Ramos (cell line): Measurements from ENCODE around the gene ZNF253.
"Not testable (repeated sequence)": the region's sequence is repeated elsewhere in the genome, so short reads cannot be mapped to it uniquely, and the experiment has no call there.

Experiments used
- in situ Hi-C: fragments of 300-500 bp; cut with MboI; formaldehyde crosslinking; loops from one replicate; pipeline ENCODE4 v1.14.3; 2022; ENCODE audit warnings: low sequenced_read_pairs; ENCODE audit not compliant: unreplicated experiment

The ZNF253 gene

DNA sequence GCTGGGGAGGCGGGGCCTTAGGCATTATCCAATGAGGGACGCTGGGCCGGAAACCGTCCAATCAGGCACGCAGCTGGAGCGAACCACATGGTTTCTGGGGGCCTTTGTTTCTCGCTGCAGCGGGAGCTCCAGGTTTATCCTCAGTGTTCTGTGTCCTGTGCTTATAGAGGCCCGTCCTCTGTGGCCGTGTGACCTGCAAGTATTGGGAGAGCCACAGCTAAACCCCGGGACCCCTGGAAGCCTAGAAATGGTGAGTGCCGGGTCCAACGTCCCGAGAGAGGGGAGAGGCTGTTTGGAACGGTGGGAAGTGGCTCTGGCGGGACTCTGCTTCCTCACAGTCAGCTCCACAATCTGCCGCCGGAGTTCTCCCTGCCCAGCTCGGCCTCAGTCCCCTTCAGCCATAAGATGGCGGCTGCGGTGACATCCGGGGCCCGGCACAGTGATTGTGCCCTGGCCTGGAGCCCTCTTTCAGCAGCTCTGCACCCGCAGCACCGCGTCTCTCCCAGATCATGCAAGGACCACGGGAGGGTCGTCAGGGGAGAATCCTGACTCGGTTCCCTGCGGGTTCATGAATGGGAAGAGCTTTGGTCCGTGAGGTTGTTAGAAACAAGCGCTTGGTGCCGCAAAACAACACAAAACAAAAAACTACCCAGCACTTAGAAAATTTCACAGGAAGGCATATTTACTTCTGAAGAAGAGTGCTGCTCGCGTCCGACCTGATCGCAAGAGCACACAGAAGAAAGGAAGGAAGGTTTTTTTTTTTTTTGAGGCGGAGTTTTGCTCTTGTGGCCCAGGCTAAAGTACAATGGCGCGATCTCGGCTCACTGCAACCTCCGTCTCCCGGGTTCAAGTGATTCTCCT lies at the start of gene ZNF253:
ZNF253 (plus strand) TSS at position 133 of the 861 bp plus-strand sequence; CDS start at position 248, 115 bp downstream.
- in situ Hi-C loops = no loop called here

DNA sequence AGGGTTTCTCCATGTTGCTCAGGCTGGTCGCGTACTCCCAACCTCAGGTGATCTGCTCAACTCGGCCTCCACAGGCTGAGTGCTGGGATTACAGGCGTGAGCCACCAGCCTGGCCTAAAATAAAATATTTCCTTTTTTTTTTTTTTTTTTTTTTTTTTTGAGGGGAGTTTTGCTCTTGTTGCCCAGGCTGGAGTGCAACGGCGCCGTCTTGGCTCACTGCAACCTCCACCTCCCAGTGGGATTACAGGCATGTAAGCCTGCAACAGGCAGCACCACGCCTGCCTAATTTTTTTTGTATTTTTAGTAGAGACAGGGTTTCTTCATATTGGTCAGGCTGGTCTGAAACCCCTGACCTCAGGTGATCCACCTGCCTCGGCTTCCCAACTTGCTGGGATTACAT lies 49.0 kb upstream of the ZNF253 start:
- in situ Hi-C loops = no loop called here

DNA sequence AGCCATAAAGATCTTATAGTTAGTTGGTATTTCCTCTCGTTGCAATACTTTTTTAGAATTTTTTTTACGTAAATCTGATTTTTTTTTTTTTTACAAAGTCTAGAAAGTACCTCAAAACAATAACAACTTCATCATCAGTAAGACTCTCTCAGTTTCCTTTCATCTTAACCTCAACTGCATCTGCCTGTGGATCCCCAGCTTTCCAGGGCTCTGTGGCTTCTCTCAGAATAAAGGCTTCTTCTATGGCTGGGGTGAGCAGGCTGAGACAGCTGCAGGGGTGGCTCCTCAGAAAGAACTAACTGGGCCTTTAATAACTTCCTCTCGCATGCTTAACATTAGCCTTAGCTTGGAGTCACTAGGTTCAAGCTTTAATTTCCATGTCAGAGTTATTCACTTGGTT lies 48.3 kb upstream of the ZNF253 start:
- in situ Hi-C loops = no loop called here

DNA sequence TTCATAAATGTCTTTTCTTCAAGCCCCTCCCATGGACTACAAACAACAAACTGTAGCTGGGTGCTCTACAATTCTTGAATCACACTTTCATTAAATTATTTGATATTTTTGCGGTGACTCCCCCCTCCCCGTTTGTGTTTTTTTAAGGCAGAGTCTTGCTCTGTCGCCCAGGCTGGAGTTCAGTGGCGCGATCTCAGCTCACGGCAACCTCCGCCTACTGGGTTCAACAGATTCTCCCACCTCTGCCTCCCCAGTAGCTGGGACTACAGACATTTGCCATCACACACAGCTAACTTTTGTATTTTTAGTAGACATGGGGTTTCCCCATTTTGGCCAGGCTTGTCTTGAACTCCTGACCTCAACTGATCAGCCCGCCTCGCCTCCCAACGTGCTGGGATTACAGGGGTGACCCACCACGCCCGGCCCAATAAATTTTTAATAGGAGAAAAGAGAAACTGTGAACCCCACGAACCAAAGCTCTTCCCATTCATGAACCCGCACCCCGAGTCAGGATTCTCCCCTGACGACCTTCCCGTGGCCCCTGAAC lies 44.8 kb upstream of the ZNF253 start:
- in situ Hi-C loops = no loop called here

DNA sequence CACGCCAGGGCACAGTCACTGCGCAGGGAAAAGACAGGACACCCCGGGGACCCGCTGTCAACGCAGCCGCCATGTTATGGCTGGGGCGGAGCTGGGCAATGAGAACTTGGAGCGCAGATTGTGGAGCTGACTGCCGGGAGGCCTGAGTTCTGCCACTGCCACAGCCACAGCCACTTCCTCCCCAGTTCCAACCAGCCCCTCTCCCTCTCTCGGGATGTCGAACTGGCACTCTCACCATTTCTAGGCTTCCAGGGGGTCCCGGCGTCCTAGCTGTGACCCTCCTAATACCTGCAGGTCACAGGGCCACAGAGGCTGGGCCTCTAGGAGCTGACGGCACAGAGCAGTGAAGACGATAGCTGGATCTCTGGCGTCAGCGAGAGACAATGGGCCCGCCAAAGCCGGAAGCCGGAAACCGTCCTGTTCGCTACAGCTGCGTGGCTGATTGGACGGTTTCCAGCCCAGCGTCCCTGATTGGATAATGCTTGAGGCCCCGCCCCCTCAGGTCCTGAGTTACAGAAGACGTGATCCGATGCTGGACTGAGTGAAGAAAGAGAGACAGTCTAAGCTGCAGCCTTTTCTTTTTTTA lies 44.2 kb upstream of the ZNF253 start, which contains the start of gene ZNF506:
ZNF506 (minus strand) TSS at position 385 of the 586 bp plus-strand sequence; CDS start at position 238, 147 bp downstream.
- in situ Hi-C loops = no loop called here

DNA sequence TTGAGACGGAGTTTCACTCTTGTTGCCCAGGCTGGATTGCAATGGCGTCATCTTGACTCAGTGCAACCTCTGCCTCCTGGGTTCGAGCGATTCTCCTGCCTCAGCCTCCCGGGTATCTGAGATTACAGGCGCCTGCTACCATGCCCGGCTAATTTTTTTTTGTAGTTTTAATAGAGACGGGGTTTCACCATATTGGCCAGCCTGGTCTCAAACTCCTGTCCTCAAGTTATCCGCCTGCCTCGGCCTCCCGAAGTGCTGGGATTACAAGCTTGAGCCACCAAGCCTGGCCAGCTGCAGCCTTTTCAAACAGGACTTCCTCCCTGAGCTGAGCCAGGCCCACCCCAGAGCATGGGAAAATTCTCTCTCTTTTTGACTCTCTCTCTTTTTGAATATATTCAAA lies 43.7 kb upstream of the ZNF253 start:
- in situ Hi-C loops = not testable (repeated sequence)

DNA sequence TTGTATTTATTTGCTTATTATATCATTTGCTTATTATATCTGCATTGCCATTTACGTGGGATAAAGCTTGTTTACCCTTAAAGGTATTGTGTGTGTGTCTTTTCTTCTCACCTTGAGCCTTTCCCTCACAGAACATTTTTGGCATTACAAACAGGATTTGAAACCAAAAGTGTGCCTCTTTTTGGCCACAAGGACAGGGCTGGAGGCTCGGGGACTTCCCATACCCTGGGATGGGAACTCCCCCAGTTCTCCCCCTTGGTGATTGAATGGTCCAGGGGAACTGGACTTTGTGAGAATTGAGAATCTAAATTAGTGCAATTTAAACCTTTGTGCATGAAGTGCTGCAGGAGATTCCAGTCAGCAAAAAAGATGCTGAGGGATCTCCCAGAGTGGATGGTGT lies 41.8 kb upstream of the ZNF253 start:
- in situ Hi-C loops = no loop called here

DNA sequence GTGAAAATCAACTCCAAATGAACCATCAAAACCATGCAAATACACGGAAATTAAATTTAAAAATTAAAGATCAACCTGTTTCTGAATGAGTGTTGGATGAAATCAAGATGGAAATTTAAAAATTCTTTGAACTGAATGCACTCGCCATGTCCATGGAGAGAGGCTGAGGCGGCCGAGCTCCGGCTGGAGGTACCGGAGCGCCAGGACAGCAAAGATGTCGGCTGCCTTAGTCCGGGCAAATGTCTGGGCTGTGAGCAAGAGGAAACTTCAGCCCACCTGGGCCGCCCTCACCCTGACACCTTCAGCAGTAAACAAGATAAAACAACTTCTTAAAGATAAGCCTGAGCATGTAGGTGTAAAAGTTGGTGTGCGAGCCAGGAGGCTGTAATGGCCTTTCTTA lies 38.8 kb upstream of the ZNF253 start:
- in situ Hi-C loops = no loop called here

DNA sequence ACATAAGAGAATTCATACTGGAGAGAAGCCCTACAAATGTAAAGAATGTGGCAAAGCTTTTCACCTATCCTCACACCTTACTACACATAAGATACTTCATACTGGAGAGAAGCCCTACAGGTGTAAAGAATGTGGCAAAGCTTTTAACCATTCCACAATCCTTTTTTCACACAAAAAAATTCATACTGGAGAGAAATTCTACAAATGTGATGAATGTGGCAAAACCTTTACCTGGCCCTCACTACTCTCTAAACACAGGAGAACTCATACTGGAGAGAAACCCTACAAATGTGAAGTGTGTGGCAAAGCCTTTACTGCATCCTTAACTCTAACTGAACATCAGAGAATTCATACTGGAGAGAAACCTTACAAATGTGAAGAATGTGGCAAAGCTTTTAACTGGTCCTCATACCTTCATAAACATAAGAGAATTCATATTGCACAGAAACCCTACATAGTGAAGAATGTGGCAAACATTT lies 30.1 kb upstream of the ZNF253 start:
- in situ Hi-C loops = no loop called here

DNA sequence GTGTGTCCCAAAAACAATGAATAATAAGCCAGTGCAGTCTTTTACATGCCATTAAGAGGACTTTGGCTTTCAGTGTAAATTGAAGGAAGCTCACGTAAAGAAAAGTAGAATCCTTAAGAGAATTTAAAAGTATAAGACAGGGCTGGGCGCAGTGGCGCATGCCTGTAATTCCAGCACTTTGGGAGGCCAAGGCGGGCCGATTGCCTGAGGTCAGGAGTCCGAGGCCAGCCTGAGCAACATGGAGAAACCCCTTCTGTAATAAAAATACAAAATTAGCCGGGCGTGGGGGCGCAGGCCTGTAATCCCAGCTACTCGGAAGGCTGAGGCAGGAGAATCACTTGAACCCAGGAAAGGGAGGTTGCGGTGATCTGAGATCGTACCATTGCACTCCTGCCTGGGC lies 17.9 kb upstream of the ZNF253 start:
- in situ Hi-C loops = no loop called here

DNA sequence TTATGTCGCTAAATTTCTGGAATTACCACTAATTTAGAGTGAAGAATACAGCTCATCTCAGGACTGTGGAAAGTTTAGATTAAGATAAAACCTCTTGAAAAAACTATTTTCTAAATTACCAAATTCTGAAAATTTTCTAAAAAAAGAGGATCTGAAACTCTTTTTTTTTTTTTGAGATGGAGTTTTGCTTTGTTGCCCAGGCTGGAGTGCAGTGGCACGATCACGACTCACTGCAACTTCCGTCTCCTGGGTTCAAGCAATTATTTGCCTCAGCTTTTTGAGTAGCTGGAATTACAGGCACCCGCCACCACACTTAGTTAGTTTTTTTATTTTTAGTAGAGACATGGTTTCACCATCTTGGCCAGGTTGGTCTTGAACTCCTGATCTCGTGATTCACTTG lies 16.6 kb upstream of the ZNF253 start:
- in situ Hi-C loops = no loop called here

DNA sequence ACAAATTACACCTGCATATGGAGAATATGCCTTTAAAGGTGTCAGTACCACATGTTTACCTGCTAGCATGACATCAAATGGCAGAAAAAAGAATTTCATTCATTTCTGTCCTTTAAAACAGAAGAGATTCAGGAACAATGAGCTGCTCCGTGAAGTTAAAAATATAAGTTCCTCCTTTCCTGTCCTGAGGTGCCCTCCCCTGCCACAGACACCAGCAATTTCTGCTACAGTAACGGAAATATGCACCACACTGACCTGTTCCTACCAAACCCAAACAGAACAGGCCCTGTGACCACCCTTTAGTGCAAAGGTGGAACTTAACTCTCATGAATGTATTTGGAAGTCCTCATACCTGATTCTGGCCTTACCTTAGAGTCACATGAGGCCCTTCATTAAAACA lies 13.9 kb upstream of the ZNF253 start:
- in situ Hi-C loops = not testable (repeated sequence)

DNA sequence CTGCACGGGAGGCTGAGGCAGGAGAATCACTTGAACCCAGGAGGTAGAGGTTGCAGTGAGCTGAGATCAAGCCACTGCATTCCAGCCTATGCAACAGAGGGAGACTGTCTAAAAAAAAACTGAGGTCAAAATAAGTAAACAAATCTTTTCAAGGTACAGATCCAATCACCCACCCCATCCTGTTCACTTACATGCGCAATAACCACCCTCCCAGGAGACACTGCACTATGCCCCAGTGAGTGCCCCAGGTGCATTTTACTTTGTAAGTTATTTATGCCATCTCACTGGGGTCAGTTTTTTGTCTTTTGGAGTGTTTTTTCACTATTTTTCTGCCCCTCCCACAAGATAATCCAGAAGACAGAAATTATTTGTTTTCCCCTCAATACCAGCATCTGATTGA lies 6.9 kb upstream of the ZNF253 start:
- in situ Hi-C loops = no loop called here

DNA sequence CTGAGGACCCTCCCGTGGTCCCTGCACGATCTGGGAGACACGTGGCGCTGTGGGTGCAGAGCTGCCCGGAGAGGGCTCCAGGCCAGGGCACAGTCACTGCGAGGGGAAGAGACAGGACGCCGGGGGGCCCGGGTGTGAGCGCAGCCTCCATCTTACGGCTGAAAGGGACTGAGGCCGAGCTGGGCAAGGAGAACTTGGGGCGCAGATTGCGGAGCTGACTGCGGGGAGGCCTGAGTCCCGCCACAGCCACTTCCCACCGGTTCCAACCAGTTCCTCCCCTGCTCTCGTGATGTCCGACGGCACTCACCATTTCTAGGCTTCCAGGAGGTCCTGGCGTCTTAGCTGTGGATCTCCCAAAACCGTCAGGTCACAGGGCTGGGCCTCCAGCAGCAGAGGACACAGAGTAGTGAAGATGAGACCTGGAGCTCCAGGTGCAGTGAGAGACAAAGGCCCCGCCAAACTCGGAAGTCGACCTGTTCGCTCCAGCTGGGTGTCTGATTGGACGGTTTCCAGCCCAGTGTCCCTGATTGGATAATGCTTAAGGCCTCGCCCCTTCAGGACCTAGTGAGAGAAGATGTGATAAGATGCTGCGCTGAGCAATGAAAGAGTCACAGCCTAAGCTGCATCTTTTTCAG lies 4.8 kb upstream of the ZNF253 start:
- in situ Hi-C loops = no loop called here

DNA sequence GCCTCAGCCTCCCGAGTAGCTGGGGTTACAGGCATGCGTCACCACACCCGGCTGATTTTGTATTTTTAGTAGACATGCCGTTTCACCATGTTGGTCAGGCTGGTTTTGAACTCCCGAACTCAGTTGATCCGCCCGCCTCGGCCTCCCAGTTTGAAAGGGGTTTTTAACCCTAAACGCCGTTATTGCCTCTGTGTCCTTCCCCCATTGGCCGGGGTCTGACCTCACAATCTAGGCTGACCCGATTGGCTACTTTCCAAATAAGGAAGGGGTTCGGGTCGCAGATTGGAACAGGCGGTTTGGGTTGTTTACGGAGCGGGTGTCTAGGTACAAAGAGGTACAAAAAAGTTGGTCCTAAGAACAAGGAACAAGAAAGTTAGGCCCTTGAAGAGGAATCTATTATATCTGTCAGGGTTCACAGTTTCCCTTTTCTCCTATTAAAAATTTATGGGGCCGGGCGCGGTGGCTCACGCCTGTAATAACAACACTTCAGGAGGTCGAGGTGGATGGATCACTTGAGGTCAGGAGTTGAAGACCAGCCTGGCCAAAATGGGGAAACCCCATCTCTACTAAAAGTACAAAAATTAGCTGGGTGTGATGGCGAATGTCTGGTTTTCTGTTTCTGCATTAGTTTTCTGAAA lies 1.0 kb downstream of the ZNF253 start:
- in situ Hi-C loops = no loop called here

DNA sequence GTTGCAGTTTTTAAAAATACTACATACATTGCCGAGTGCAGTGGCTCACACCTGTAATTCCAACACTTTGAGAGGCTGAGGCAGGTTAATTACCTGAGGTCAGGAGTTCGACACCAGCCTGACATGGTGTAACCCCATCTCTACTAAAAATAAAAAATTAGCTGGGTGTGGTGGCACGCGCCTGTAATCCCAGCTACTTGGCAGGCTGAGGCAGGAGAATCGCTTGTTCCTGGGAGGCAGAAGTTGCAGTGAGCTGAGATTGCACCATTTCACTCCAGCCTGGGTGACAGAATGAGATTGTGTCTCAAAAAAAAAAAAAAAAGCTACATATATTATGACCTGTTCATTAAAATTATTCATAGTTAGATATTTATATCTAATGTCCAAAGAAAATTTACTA lies 4.4 kb downstream of the ZNF253 start:
- in situ Hi-C loops = not testable (repeated sequence)

DNA sequence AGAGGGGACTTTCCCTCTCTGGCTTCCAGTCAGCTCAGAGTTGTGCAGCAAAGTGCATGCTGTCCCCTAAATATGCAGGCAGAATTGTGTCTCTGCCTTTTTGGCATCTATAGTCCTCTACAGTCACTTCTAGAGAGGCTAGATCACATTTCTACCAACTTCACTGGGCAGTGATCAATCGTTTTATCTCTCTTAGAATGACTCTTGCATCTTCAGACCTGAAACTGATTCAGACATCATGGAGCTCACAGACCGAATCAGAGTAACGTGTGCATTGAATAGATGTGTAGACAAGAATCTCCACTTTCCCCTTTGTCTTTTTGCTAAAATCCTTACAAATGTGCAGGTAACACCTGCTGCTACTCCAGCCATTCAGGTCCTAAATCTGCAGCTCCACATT lies 6.2 kb downstream of the ZNF253 start:
- in situ Hi-C loops = no loop called here

DNA sequence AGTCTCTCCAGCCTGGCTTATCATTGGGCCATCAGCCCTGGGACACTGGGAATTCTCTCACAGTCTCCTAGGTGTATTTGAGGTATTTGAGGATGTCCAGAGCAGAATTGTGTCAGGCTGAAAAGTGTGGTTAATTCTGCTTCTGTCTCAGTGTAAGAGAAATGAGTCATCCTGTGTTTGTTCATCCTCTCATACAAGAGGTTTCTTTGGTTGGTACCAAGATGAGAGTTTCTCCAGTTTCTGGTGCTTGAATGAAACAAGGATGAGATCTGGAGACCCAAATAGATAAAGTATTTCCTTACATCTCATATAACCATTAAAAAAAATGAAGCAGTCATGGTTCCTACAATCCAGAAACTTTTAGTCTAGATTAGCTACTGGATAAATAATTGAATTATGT lies 7.7 kb downstream of the ZNF253 start:
- in situ Hi-C loops = no loop called here

DNA sequence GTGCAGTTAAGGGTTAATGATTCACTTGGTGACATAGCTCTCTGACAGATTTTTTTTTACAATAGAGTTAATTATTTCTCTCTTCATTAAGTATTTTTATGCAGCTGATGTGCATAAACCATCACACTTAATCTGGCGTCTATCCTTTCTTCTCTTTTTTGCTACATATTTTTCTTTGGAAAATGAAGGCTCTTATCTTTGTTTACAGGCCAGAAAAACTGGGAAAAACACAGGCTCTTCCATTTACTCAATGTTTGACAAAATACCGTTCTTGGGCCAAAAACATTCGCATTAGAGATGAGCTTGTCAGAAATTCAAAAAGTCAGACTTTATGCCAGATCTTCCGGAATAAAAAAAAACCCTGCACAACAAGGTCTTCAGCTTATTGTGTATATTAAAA lies 12.0 kb downstream of the ZNF253 start:
- in situ Hi-C loops = no loop called here

DNA sequence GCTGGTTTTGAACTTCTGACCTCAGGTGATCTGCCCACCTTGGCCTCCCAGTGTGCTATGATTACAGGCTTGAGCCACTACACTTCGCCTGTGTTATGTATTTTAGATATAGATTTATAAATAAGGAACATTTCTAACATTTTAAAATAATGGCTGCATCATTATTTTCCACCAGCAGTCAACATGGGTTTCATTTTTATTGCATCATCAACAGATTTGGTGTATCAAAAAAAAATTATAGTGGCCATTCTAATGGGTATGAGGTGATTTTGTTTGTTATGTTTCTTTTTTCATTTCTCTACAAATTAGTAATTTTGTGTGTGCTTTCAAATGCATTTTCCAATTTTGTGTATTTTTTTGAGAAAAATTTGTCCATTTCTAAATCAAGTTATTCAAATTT lies 18.9 kb downstream of the ZNF253 start:
- in situ Hi-C loops = no loop called here
